Neural progenitor cell (in vitro differentiated cells): Measurements from ENCODE around the gene ABCB10. TPM values are rescaled to one million over a fixed set of nuclear protein-coding genes. Genes with fewer than 3 reads are reported as not detected.
"Not testable (repeated sequence)": the region's sequence is repeated elsewhere in the genome, so short reads cannot be mapped to it uniquely, and the experiment has no call there.

Experiments used
- DNase-seq: peaks from one replicate; pipeline ENCODE4 v3.0.0-alpha.2; 2016; ENCODE audit warnings: low spot score
- H2AFZ ChIP-seq: fragments of 200-600 bp; sonication (generic); replicated peaks from 2 replicates; pipeline ENCODE4 v1.6.1; 2016; ENCODE audit warnings: antibody characterized with exemption
- H3F3A ChIP-seq: fragments of 200-600 bp; sonication (generic); 2 replicates; pipeline ENCODE4 v1.6.1; 2016; ENCODE audit warnings: antibody characterized with exemption, low read depth
- H3K27ac ChIP-seq: fragments of 200-600 bp; sonication (generic); 2 replicates; pipeline ENCODE4 v1.5.1; 2016; ENCODE audit warnings: mild to moderate bottlenecking
- H3K27me3 ChIP-seq: fragments of 200-600 bp; sonication (generic); 2 replicates; pipeline ENCODE4 v1.6.1; 2016; ENCODE audit warnings: mild to moderate bottlenecking, moderate library complexity
- H3K36me3 ChIP-seq: fragments of 200-600 bp; sonication (generic); 2 replicates; pipeline ENCODE4 v1.5.1; 2016
- H3K4me1 ChIP-seq: fragments of 200-600 bp; sonication (generic); 2 replicates; pipeline ENCODE4 v1.6.1; 2016; ENCODE audit warnings: mixed run types
- H3K4me2 ChIP-seq: fragments of 200-600 bp; sonication (generic); 2 replicates; pipeline ENCODE4 v1.6.1; 2016
- H3K4me3 ChIP-seq: fragments of 200-600 bp; sonication (generic); 2 replicates; pipeline ENCODE4 v1.5.1; 2016
- H3K79me2 ChIP-seq: fragments of 200-600 bp; sonication (generic); 2 replicates; pipeline ENCODE4 v1.6.1; 2016; ENCODE audit warnings: low read depth
- H3K9ac ChIP-seq: fragments of 200-600 bp; sonication (generic); 2 replicates; pipeline ENCODE4 v1.6.1; 2016
- H3K9me3 ChIP-seq: fragments of 200-600 bp; sonication (generic); 2 replicates; pipeline ENCODE4 v1.5.1; 2016; ENCODE audit warnings: low read depth
- H4K20me1 ChIP-seq: fragments of 200-600 bp; sonication (generic); 2 replicates; pipeline ENCODE4 v1.6.1; 2016; ENCODE audit warnings: low read depth
- H3K27ac Mint-ChIP-seq: 3 replicates; pipeline ENCODE4 v1.8.0; 2021; ENCODE audit warnings: mixed read lengths
- H3K27me3 Mint-ChIP-seq: 2 replicates; pipeline ENCODE4 v1.8.0; 2022; ENCODE audit warnings: low read depth, mild to moderate bottlenecking, inconsistent platforms, moderate library complexity, mixed read lengths; ENCODE audit not compliant: insufficient read depth
- H3K36me3 Mint-ChIP-seq: 3 replicates; pipeline ENCODE4 v1.8.0; 2021; ENCODE audit warnings: mixed read lengths
- H3K4me1 Mint-ChIP-seq: 3 replicates; pipeline ENCODE4 v1.8.0; 2021; ENCODE audit warnings: mixed read lengths
- H3K4me3 Mint-ChIP-seq: 3 replicates; pipeline ENCODE4 v1.8.0; 2021; ENCODE audit warnings: mild to moderate bottlenecking, moderate library complexity, mixed read lengths
- H3K9me3 Mint-ChIP-seq: 3 replicates; pipeline ENCODE4 v1.8.0; 2020; ENCODE audit warnings: mixed read lengths
- EZH2 ChIP-seq: fragments of 200-600 bp; sonication (generic); IDR thresholded peaks from 2 replicates; pipeline ENCODE4 v1.6.1; 2017; ENCODE audit warnings: antibody characterized with exemption, mild to moderate bottlenecking, moderate library complexity
- EZH2phosphoT487 ChIP-seq: fragments of 200-600 bp; sonication (generic); IDR thresholded peaks from 2 replicates; pipeline ENCODE4 v1.6.1; 2017; ENCODE audit warnings: antibody characterized with exemption
- total RNA-seq: library from RNA; depleted of rRNA; stranded (reverse); fragments of >200 nt; gene quantifications from 2 replicates; pipeline ENCODE4 v1.2.3, GENCODE V29; 2015; ENCODE audit warnings: low replicate concordance
- TF ChIP-seq, protein P1 (sequence below): fragments of 200-600 bp; sonication (generic); IDR thresholded peaks from 2 replicates; pipeline ENCODE4 v1.5.1; 2017; ENCODE audit warnings: antibody characterized with exemption, mild to moderate bottlenecking

The ABCB10 gene
- total RNA-seq, 1 donor from 2014 or later, result 11.9 TPM

DNA sequence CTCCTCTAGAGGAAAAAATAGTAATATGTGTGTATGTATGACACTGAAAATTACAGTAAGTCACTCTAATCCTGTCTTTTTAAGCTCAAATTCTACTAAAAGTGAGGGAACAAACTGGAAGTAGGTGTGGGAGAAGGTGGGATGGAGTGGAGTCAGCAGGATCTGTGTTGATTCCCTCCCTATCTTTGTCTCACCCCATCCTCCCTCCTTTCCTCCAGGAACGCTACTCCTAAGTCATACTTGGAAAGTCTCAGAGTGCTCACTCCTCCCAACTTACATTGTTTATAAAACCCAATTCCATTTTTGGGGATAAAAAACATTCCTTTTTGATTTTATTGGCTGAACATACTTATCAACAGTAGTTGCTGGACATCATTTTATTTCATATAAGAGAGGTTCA is 35.5 kb downstream of the ABCB10 start:
- no peak for DNase-seq
- no peak for TF ChIP-seq EZH2phosphoT487
- TF ChIP-seq EZH2, result no peak
- TF ChIP-seq, protein P1, sequence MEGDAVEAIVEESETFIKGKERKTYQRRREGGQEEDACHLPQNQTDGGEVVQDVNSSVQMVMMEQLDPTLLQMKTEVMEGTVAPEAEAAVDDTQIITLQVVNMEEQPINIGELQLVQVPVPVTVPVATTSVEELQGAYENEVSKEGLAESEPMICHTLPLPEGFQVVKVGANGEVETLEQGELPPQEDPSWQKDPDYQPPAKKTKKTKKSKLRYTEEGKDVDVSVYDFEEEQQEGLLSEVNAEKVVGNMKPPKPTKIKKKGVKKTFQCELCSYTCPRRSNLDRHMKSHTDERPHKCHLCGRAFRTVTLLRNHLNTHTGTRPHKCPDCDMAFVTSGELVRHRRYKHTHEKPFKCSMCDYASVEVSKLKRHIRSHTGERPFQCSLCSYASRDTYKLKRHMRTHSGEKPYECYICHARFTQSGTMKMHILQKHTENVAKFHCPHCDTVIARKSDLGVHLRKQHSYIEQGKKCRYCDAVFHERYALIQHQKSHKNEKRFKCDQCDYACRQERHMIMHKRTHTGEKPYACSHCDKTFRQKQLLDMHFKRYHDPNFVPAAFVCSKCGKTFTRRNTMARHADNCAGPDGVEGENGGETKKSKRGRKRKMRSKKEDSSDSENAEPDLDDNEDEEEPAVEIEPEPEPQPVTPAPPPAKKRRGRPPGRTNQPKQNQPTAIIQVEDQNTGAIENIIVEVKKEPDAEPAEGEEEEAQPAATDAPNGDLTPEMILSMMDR, result no peak
- Mint-ChIP-seq H3K4me3 (no peak overlapping the region), H3K9me3 (no peaks in the 10 kb centered on the region), H3K4me1 (no peaks in the 10 kb centered on the region), H3K27ac (no peak overlapping the region), H3K36me3 (peaks cover 14% of the 10 kb centered on the region), H3K27me3 (no peaks in the 10 kb centered on the region)
- H3K4me2 ChIP-seq, result no peak overlapping the region
- H3K27me3 ChIP-seq, result no peaks in the 10 kb centered on the region
- no peaks in the 10 kb centered on the region for H3K4me1 ChIP-seq
- H2AFZ ChIP-seq, result no peak overlapping the region
- H3F3A ChIP-seq, result no peaks in the 10 kb centered on the region
- H3K9ac ChIP-seq, result no peak overlapping the region
- H3K36me3 ChIP-seq, result peaks cover 3% of the 10 kb centered on the region
- no peaks in the 10 kb centered on the region for H3K9me3 ChIP-seq
- no peaks in the 10 kb centered on the region for H3K79me2 ChIP-seq
- H3K27ac ChIP-seq, result no peak overlapping the region
- no peak overlapping the region for H3K4me3 ChIP-seq
- no peaks in the 10 kb centered on the region for H4K20me1 ChIP-seq

DNA sequence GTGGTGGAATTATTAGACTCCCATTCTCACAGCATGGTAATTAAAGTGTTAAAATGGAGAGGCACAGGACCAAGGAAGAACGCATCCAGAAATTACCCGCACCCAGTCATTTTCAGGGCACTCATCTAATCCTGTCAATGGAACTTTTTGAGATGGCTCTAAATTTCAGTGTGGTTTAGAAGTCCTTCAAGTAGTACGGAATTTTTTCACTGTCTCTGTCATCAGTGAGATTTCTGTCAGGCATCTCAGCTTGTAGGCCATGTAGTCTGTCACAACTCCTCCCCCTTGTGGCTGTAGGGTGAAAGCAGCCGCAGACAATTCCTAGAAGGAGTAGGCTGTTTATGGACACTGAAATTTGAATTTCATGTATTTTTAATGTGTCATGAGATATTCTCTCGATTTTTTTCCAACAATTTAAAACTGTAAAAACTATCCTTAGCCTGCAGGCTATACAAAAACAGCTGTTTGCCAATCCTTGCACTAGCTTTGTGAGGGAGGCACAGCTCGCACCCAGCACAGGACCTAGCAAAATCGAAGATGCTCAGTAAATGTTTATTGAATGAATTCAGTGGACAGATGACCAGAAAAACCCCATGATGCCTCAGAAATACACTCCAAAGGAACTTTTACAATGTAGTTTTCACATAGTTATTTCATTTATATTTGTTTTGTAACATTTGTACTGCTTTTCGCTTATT is 43.8 kb downstream of the ABCB10 start:
- TF ChIP-seq EZH2 (no peak), EZH2phosphoT487 (no peak)
- TF ChIP-seq, protein P1, result peak; percentile 87
- H3K79me2 ChIP-seq, result no peaks in the 10 kb centered on the region
- Mint-ChIP-seq H3K27me3 (peaks cover 3% of the 10 kb centered on the region), H3K4me1 (peaks cover 4% of the 10 kb centered on the region), H3K36me3 (peaks cover 2% of the 10 kb centered on the region), H3K27ac (no peak overlapping the region), H3K9me3 (no peaks in the 10 kb centered on the region), H3K4me3 (no peak overlapping the region)
- H3K4me2 ChIP-seq, result no peak overlapping the region
- H2AFZ ChIP-seq, result no peak overlapping the region
- no peak overlapping the region for H3K4me3 ChIP-seq
- no peaks in the 10 kb centered on the region for H3K36me3 ChIP-seq
- H4K20me1 ChIP-seq, result no peaks in the 10 kb centered on the region
- H3K27me3 ChIP-seq, result no peaks in the 10 kb centered on the region
- peaks cover 5% of the 10 kb centered on the region for H3F3A ChIP-seq
- H3K9ac ChIP-seq, result no peak overlapping the region
- H3K9me3 ChIP-seq, result no peaks in the 10 kb centered on the region
- H3K4me1 ChIP-seq, result no peaks in the 10 kb centered on the region
- peak; percentile 76 for DNase-seq
- H3K27ac ChIP-seq, result no peak overlapping the region

DNA sequence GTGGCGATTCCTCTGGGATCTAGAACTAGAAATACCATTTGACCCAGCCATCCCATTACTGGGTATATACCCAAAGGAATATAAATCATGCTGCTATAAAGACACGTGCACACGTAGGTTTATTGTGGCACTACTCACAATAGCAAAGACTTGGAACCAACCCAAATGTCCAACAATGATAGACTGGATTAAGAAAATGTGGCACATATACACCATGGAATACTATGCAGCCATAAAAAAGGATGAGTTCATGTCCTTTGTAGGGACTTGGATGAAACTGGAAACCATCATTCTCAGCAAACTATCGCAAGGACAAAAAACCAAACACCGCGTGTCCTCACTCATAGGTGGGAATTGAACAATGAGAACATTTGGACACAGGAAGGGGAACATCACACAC is 46.9 kb downstream of the ABCB10 start:
- H3K36me3 Mint-ChIP-seq, H3K27ac Mint-ChIP-seq, H3F3A ChIP-seq, H2AFZ ChIP-seq, H3K27me3 Mint-ChIP-seq, H3K9me3 Mint-ChIP-seq, H3K9ac ChIP-seq, H4K20me1 ChIP-seq, H3K27me3 ChIP-seq, H3K9me3 ChIP-seq, H3K4me1 ChIP-seq, H3K4me3 ChIP-seq, H3K36me3 ChIP-seq, H3K4me2 ChIP-seq, H3K27ac ChIP-seq, DNase-seq, H3K4me3 Mint-ChIP-seq: not testable (repeated sequence)
- peaks cover 14% of the 10 kb centered on the region for H3K79me2 ChIP-seq
- peaks cover 23% of the 10 kb centered on the region for H3K4me1 Mint-ChIP-seq

DNA sequence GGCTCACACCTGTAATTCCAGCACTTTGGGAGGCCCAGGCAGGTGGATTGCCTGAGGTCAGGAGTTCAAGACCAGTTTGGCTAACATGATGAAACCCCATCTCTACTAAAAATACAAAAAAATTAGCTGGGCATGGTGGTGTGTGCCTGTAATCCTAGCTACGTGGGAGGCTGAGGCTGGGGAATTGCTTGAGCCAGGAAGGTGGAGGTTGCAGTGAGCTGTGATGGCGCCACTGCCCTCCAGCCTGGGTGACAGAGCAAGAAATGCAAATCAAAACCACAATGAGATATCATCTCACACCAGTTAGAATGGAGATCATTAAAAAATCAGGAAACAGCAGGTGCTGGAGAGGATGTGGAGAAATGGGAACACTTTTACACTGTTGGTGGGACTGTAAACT is 47.3 kb downstream of the ABCB10 start:
- H3K9me3 Mint-ChIP-seq, H3K4me3 ChIP-seq, H3K9me3 ChIP-seq, H3K27me3 ChIP-seq, H2AFZ ChIP-seq, DNase-seq, H3K36me3 Mint-ChIP-seq, H3K9ac ChIP-seq, H3K27ac ChIP-seq, H3K27me3 Mint-ChIP-seq, H3K36me3 ChIP-seq, H3K4me2 ChIP-seq, H3K4me1 ChIP-seq, H3F3A ChIP-seq, H3K4me3 Mint-ChIP-seq, H4K20me1 ChIP-seq: not testable (repeated sequence)
- Mint-ChIP-seq H3K4me1 (peaks cover 23% of the 10 kb centered on the region), H3K27ac (peak overlapping the region; percentile 46)
- peaks cover 18% of the 10 kb centered on the region for H3K79me2 ChIP-seq
